COR-L47 (cell line): ENCODE data around the gene ACTR3.
"Not testable (repeated sequence)": the region's sequence is repeated elsewhere in the genome, so short reads cannot be mapped to it uniquely, and the experiment has no call there.

Source experiments
- DNase-seq: peaks from one replicate; lab custom pipeline; 2025; lab: John Stamatoyannopoulos, UW

The ACTR3 gene

DNA sequence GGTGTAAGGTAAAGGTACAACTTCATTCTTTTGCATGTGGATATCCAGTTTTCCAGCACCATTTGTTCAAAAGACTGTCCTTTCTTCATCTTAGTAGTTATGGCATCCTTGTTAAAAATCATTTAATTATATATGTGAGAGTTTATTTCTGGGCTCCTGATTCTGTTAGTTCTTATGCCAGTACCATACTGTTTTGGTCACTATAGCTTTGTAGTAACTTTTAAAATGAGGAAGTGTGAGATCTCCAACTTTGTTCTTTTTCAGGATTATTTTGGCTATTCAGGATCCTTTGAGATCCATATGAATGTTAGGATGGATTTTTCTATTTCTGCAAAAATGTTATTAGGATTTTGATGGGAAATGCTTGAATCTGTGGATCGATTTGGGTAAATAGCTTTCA is 16.8 kb downstream of the ACTR3 start:
- no peak for DNase-seq

DNA sequence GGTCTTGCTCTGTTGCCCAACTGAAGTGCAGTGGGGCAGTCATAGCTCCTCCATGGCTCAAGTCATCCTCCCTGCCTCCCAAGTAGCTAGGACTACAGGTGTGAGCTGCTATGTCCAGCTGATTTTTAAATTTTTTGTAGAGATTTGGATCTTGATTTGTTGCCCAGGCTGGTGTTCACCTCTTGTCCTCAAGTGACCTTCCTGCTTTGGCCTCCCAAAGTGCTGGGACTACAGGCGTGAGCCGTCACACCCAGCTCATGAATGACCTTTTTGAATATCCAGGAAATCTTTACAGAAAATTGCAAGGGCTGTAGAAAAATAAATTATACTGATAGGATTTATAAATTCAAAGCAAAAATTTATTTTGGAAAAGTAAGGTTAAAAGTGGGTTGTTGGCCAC is 17.4 kb downstream of the ACTR3 start:
- no peak for DNase-seq

GRCh38 chr2:113910110-113910717 is 20.3 kb downstream of the ACTR3 start:
- no peak for DNase-seq

GRCh38 chr2:113910967-113911678 is 21.2 kb downstream of the ACTR3 start:
- no peak for DNase-seq

GRCh38 chr2:113915082-113915819 is 25.4 kb downstream of the ACTR3 start:
- DNase-seq: no peak

DNA sequence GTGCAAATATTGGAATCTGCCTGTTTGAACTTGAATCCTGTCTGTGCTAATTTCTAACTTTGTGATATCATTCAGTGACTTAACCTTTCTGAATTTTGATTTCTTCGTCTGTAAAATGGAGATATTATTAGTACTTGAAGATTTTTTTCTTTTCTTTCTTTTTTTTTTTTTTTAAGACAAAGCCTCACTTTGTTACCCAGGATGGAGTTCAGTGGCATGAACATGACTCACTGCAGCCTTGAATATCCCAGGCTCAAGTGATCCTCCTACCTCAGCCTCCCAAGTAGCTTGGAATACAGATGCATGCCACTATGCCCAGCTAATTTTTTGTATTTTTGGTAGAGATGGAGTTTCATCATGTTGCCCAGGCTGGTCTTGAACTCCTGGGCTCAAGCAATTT is 28.3 kb downstream of the ACTR3 start:
- no peak for DNase-seq

GRCh38 chr2:113920996-113921395 is 31.1 kb downstream of the ACTR3 start:
- no peak for DNase-seq

DNA sequence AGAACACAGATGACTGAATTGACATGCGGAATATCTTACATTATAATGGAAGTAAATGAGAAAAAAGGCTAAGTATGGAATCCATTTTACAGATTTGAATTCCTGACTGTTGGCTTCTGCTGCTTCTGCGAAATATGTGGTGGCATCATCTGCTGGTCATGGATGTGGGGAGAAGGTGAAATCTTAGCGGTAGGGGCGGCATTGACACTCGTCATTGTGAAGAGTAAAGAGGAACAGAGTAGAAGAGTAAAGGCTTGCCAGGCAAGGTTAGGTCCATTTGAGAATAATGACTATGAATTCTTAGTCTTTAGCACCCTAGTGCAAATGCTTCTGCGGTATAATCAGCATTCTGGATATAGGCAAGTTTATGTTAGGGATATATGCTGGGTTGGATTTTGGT is 32.4 kb downstream of the ACTR3 start:
- DNase-seq: no peak

GRCh38 chr2:113922784-113923183 is 32.9 kb downstream of the ACTR3 start:
- no peak for DNase-seq

GRCh38 chr2:113925884-113926283 is 36.0 kb downstream of the ACTR3 start:
- no peak for DNase-seq

DNA sequence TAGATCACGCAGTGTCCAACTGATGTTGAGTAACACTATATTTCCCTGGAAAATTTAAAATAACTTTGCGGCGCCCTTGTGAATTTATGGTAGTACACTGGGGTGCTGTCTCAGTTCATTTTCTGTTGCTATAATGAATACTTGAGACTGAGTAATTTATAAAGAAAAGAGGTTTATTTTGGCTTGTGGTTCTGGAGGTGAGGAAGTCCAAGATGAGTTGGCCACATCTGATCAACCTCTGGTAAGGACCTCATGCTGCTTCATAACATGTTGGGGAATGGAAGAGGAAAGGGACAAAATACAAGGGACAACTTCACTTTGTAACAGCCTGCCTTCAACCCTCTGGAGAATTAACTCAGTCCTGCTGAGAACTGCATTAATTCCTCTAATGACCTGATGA is 36.4 kb downstream of the ACTR3 start:
- no peak for DNase-seq

DNA sequence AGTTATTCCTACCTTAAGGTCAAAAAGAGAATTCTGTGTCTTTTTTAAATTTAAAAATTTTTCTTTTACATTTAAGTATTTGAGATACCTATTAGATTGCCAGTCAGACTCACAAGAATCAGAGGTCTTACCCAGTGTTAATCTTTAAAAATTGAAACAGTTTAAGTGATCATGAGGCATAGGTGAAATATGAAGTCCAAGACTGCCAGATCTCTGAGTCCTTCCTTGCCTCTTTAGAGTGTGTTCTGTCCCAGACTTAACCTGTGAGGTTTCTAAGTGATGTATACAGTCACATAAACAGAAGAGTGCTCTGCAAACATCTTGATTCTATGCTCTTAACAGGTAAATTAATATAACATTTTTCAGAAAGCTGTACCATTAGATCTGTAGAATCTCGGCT is 40.6 kb downstream of the ACTR3 start:
- DNase-seq: no peak

DNA sequence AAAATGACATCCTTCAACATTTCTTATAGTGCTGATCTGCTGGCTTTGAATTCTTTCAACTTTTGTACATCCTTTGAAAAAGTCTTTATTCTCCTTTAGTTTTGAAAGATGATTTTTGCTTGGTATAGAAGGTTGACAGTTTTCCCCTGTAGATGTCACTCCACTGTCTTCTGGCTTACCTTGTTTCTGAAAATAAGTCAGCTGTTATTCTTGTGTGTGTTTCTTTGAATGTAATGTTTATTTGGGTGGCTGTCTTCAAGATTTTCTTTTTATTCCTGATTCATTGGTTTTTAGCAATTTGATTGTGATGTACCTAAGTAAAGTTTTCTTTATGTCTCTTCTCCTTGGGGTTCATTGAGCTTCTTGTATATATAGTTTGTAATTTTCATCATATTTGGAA is 47.6 kb downstream of the ACTR3 start:
- no peak for DNase-seq

DNA sequence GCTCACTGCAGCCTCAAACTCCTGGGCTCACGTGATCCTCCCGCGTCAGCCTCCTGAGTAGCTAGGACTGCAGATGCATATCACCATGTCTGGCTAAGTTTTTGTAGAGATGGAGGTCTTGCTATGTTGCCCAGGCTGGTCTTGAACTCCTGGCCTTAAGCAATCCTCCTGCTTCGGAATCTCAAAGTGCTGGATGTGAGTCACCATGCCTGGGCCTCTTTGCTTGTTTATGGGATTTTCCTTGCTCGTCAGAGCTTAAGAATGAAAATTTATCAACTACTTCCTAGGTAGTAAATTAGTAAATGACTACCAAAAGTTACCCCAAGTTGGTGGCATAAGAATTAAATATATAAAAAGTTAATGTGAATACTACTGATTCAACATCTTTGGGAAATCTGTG is 51.0 kb downstream of the ACTR3 start:
- DNase-seq: no peak

DNA sequence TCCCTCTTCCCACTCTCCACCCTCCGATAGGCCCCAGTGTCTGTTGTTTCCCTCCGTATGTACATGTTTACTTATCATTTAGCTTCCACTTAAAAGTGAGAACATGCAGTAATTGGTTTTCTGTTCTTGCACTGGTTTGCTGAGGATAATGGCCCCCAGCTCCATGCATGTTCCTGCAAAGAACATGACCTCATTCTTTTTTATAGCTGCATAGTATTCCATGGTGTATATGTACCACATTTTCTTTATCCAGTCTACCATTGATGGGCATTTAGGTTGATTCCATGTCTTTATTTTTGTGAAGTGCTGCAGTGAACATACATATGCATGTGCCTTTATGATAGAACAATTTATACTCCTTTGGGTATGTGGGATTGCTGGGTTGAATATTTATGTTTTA is 55.9 kb downstream of the ACTR3 start:
- not testable (repeated sequence) for DNase-seq

- DNase-seq: not testable (repeated sequence)
Measured at GRCh38 chr2:113950906-113951305, 61.0 kb downstream of the ACTR3 start.

DNA sequence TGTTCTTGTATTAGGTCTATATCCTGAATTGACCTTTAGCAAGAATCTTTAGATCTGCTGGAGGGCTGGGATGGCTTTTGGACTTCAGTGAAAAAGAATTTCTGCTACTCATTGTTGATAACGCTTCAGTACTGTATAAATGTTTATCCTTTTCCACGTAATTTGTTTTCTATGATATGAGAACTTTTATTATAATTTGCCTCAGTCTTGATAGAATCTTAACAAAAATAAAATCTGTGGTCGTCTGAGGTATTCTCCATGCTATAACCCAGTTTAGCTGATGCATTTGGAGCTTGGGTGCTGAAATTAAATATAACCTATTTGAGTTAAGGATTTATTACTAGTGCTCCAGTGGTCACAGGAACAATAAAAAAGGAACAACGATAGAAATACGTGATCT is 71.1 kb downstream of the ACTR3 start:
- DNase-seq: no peak

DNA sequence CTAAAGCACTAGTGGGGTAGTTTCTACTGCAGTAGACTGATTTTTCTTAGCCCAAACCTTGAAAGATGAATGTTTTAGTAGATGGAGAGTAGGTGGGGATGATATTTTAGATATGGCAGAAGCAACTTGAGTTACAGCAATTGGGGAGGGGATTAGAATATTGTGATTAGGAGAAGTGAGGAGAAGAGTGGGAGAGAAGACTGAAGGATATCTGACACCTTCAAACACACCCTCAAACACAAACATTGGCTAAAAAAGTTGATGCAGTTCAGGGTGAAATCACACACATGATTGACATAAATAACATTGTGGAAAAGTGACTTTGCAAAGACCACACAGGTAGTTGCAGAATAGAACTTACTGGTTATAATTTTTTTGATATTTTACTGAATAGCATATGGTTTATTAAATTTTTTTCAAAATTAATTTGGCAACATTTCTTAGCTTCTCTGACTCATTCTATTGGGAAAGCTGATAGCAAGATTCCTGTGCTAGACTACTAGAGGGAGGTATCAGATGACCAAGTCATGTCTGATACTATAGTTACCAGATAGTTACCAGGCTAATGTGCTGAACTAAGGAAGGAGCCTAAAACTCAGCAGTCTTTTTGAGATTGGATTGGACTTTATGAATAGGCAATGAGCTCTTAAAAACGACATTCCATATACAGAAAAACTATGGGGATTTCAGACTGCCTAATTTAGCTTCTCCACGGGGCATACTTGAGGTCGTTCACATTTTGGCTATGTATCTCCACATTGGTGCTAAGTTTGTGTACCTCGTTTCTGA is 73.0 kb downstream of the ACTR3 start:
- DNase-seq: no peak

- DNase-seq: no peak
Measured at GRCh38 chr2:113963965-113964364, 74.1 kb downstream of the ACTR3 start.

DNA sequence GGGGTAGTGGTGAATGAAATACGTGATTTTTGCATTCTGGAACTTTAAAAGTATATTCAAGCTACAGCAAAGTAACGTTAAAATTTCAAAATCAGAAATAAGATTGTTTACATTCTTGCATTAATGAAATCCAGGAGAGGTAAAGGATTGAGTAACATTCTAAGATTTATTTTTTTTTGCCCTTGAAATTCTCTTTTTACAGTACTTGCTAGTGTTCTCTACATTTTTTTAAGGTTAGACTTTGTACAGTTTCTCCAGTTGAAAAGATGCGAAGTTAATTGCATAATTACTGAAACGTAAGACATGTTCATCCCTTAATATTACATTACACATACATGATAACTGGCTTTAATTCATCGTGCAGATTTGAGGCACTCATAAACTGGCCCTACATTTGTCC is 74.5 kb downstream of the ACTR3 start:
- DNase-seq: no peak

DNA sequence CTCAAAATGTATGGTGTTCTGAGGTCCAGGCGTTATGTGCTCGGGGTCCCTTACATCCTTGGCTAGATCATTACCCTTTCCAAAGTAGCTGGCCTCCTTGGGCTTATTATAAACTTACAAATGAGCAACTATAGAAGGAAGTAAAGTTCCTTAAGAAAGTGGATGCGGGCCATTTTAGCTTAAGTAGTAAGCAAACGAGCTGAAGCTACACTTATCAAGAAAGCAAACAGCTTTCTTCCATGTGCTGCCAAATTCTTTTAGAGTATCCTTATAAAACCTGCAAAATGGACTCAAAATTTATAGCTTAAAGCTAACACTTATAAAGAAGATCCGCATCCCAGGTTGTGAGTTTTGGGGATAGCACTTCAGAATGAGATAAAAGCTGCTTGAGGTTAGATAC is 75.3 kb downstream of the ACTR3 start:
- DNase-seq: no peak

- DNase-seq: peak; percentile 24
Measured at GRCh38 chr2:113965644-113966043, 75.8 kb downstream of the ACTR3 start.

DNA sequence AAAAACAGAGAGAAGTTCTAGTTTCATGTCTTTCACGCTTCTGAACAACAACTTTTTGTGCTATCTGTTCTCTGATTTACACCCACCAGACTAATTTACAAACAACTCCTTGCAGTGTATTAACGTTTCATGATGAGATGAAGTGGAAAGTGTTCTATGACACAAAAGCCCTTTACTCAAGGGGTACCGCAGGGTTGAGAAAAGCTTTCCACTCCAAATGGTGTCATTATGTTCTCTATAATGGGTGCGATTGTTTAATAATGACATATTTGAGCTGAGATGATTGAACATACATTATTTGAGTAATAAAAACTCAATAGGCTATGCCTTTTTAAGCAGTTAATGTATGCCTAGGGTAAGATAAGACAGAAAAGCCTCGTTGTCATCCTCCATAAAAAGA is 76.3 kb downstream of the ACTR3 start:
- no peak for DNase-seq
